ENCODE measurements around the gene IL15RA. TPM values are rescaled to one million over a fixed set of nuclear protein-coding genes. Genes with fewer than 3 reads are reported as not detected.

Gene IL15RA
- total and polyA plus RNA-seq, 4 donors, result 6.6 to 10.7 (median 9.4) TPM

- peak overlapping the region; percentile 8 to 52 for H3K27ac ChIP-seq (ENCODE audit: low read depth in 1 of 2, low read length in 2 of 2)
These were observed 40.5 kb upstream of the IL15RA start for GRCh38 chr10:6017781-6018354.

GRCh38 chr10:6014241-6014761 lies 37.0 kb upstream of the IL15RA start:
- Histone ChIP-seq H3K9me3 (ENCODE audit: control insufficient read depth in 4 of 4, low read length in 3 of 4) (no peaks in the 10 kb centered on the region), H3K36me3 (ENCODE audit: control insufficient read depth in 4 of 4, insufficient read depth in 3 of 4, low read depth in 1 of 4, low read length in 3 of 4) (no peaks in the 10 kb centered on the region), H3K9ac (ENCODE audit: low read depth in 1 of 2, low read length in 2 of 2) (peak overlapping the region in 1 of 2 donors; percentile 65), H3K27ac (ENCODE audit: low read depth in 1 of 2, low read length in 2 of 2) (peak overlapping the region; percentile 19 to 24), H3K4me1 (ENCODE audit: control insufficient read depth in 4 of 4, insufficient read depth in 4 of 4, low read length in 3 of 4) (peaks cover 0 to 3% (median 0%) of the 10 kb centered on the region in 4 donors), H3K4me3 (ENCODE audit: low read depth in 1 of 3, low read length in 3 of 3) (no peak overlapping the region), H3K27me3 (ENCODE audit: control insufficient read depth in 4 of 4, insufficient read depth in 4 of 4, low read length in 3 of 4) (no peaks in the 10 kb centered on the region)
- 41% methylated on average over 6 of the region's 6 CpGs for WGBS
- peak; percentile 75 for DNase-seq (ENCODE audit: low spot score)
- TF ChIP-seq RAD21 (IDR thresholded peaks at IDR 0.05) (peak; percentile 88 to 91), ZBTB33 (IDR thresholded peaks at IDR 0.05) (no peak), REST (IDR thresholded peaks at IDR 0.05) (no peak), ATF3 (IDR thresholded peaks at IDR 0.05) (no peak), HNF4A (conservative IDR thresholded peaks at IDR 0.05) (no peak), FOXA1 (IDR thresholded peaks at IDR 0.05) (no peak), MAX (IDR thresholded peaks at IDR 0.05) (no peak), EGR1 (IDR thresholded peaks at IDR 0.05; ENCODE audit: low read depth in 2 of 2) (no peak)

More at GRCh38 chr10:6017781-6018354, 40.5 kb upstream of the IL15RA start:
- 83% methylated on average over 8 of the region's 8 CpGs for whole genome bisulfite sequencing
- H3K27me3 ChIP-seq (ENCODE audit: control insufficient read depth in 4 of 4, insufficient read depth in 4 of 4, low read length in 3 of 4), result no peaks in the 10 kb centered on the region
- peaks cover 0 to 3% (median 0%) of the 10 kb centered on the region in 4 donors for H3K4me1 ChIP-seq (ENCODE audit: control insufficient read depth in 4 of 4, insufficient read depth in 4 of 4, low read length in 3 of 4)
- H3K9me3 ChIP-seq (ENCODE audit: control insufficient read depth in 4 of 4, low read length in 3 of 4), result no peaks in the 10 kb centered on the region
- H3K36me3 ChIP-seq (ENCODE audit: control insufficient read depth in 4 of 4, insufficient read depth in 3 of 4, low read depth in 1 of 4, low read length in 3 of 4), result no peaks in the 10 kb centered on the region
- no peak for DNase-seq (ENCODE audit: low spot score)
- no peak for TF ChIP-seq ATF3 (IDR thresholded peaks at IDR 0.05)
- no peak for TF ChIP-seq HNF4G (IDR thresholded peaks at IDR 0.05)
- no peak for TF ChIP-seq NR2F2 (IDR thresholded peaks at IDR 0.05)
- TF ChIP-seq HNF4A (conservative IDR thresholded peaks at IDR 0.05), result no peak
- no peak for TF ChIP-seq YY1 (IDR thresholded peaks at IDR 0.05)
- no peak for TF ChIP-seq JUND (IDR thresholded peaks at IDR 0.05)
- no peak for TF ChIP-seq EGR1 (IDR thresholded peaks at IDR 0.05; ENCODE audit: low read depth in 2 of 2)
- no peak for TF ChIP-seq CTCF (IDR thresholded peaks at IDR 0.05; ENCODE audit: low read depth, low read length, missing input control)
- no peak for TF ChIP-seq ZBTB33 (IDR thresholded peaks at IDR 0.05)
- TF ChIP-seq MAX (IDR thresholded peaks at IDR 0.05), result no peak
- TF ChIP-seq RXRA (IDR thresholded peaks at IDR 0.05), result no peak
- no peak for TF ChIP-seq RAD21 (IDR thresholded peaks at IDR 0.05)
- no peak for TF ChIP-seq FOXA1 (IDR thresholded peaks at IDR 0.05)
- H3K4me3 ChIP-seq (ENCODE audit: low read depth in 1 of 3, low read length in 3 of 3), result no peak overlapping the region
- H3K9ac ChIP-seq (ENCODE audit: low read depth in 1 of 2, low read length in 2 of 2), result no peak overlapping the region
